AG04450 (cell line): Measurements from ENCODE around the gene MTMR1. TPM values are rescaled to one million over a fixed set of nuclear protein-coding genes. Genes with fewer than 3 reads are reported as not detected.

Source experiments
- CTCF ChIA-PET: fragments of 300-600, 350-600 bp; formaldehyde crosslinking; extraction: SDS; loops from one replicate; lab custom pipeline; 2022; ENCODE audit warnings: antibody characterized with exemption, inconsistent platforms; lab: Charles Lee
- POLR2A ChIA-PET: fragments of 350-600 bp; formaldehyde crosslinking; extraction: SDS; loops from one replicate; lab custom pipeline; 2021; ENCODE audit warnings: antibody characterized with exemption, inconsistent platforms; lab: Yijun Ruan, JAX
- DNase-seq: peaks from one replicate; pipeline ENCODE4 v3.0.0-alpha.2; 2011; ENCODE audit warnings: low read depth, low spot score
- H3K27ac ChIP-seq: one replicate; pipeline ENCODE4 v1.5.1; 2012; ENCODE audit warnings: low read depth, low read length, control low read depth
- H3K27me3 ChIP-seq: one replicate; pipeline ENCODE4 v1.6.0; 2012; ENCODE audit warnings: low read length; ENCODE audit not compliant: control insufficient read depth, insufficient read depth
- H3K4me3 ChIP-seq: 2 replicates; pipeline ENCODE4 v1.5.1; 2011; ENCODE audit warnings: mild to moderate bottlenecking, low read depth, low read length, control low read depth
- H3K9me3 ChIP-seq: 2 replicates; pipeline ENCODE4 v1.5.1; 2012; ENCODE audit warnings: low read length; ENCODE audit not compliant: control insufficient read depth, insufficient read depth
- CTCF ChIP-seq: IDR thresholded peaks from 2 replicates; pipeline ENCODE4 v1.5.1; 2011; ENCODE audit warnings: low read depth, low read length, control low read depth, inconsistent platforms
- polyA plus RNA-seq: library from polyadenylated mRNA; depleted of rRNA; stranded (reverse); fragments of >200 nt; gene quantifications from 2 replicates; pipeline ENCODE4 v1.2.3, GENCODE V29; 2011

Gene MTMR1
- polyA plus RNA-seq, 1 experiment = 43.6 TPM

DNA sequence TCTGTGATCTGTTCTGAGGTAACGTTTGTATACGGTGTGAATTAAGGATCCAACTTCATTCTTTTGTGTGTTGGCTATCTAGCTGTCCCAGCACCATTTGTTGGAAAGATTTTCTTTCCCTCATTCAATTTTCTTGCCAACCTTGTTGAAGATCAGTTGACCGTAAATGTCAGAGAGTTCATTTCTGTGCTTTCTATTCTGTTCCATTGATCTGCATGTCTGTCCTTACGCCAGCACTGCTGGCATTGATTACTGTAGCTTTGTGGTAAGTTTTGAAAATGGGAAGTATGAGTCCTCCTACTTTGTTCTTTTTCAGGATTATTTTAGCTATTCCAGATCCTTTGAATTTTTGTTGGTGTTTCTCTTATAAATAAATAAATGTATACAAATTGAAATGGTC lies 60.8 kb downstream of the MTMR1 start:
- no peak for DNase-seq
- Histone ChIP-seq H3K9me3 (no peaks in the 10 kb centered on the region), H3K27ac (no peak overlapping the region), H3K4me3 (no peak overlapping the region), H3K27me3 (no peaks in the 10 kb centered on the region)
- no peak for TF ChIP-seq CTCF
- CTCF ChIA-PET = interaction anchor here (1.3 kb wide), 1 partner anchor 18 kb away, joined by 4 read pairs; no protein-coding TSS in a partner anchor
- POLR2A ChIA-PET = no interaction called here

GRCh38 chrX:150757371-150757770 lies 64.2 kb downstream of the MTMR1 start:
- no peak for TF ChIP-seq CTCF
- Histone ChIP-seq H3K9me3 (no peaks in the 10 kb centered on the region), H3K27me3 (no peaks in the 10 kb centered on the region), H3K4me3 (no peak overlapping the region), H3K27ac (no peak overlapping the region)
- no peak for DNase-seq
- ChIA-PET POLR2A (no interaction called here), CTCF (no interaction called here)

GRCh38 chrX:150759568-150760416 lies 66.6 kb downstream of the MTMR1 start:
- no peak for DNase-seq
- no peak overlapping the region for H3K4me3 ChIP-seq
- POLR2A ChIA-PET = no interaction called here
- CTCF ChIA-PET = no interaction called here
- no peak for TF ChIP-seq CTCF
- H3K27ac ChIP-seq = no peak overlapping the region
- no peaks in the 10 kb centered on the region for H3K9me3 ChIP-seq
- no peaks in the 10 kb centered on the region for H3K27me3 ChIP-seq

GRCh38 chrX:150761176-150761818 lies 68.1 kb downstream of the MTMR1 start:
- H3K27me3 ChIP-seq = no peaks in the 10 kb centered on the region
- ChIA-PET CTCF (interaction anchor here (1.1 to 3.4 kb wide), 2 partner anchors 11 to 321 kb away, joined by 3 to 14 read pairs; no protein-coding TSS in a partner anchor), POLR2A (interaction anchor here (0.6 kb wide), 1 partner anchor 258 kb away, joined by 3 read pairs; no protein-coding TSS in a partner anchor)
- H3K4me3 ChIP-seq = no peak overlapping the region
- no peak overlapping the region for H3K27ac ChIP-seq
- no peak for TF ChIP-seq CTCF
- H3K9me3 ChIP-seq = no peaks in the 10 kb centered on the region
- DNase-seq = no peak

GRCh38 chrX:150761819-150762216 lies 68.6 kb downstream of the MTMR1 start:
- ChIA-PET CTCF (interaction anchor here (1.1 to 3.4 kb wide), 2 partner anchors 11 to 320 kb away, joined by 3 to 14 read pairs; no protein-coding TSS in a partner anchor), POLR2A (no interaction called here)
- no peaks in the 10 kb centered on the region for H3K27me3 ChIP-seq
- no peak overlapping the region for H3K27ac ChIP-seq
- H3K4me3 ChIP-seq = no peak overlapping the region
- TF ChIP-seq CTCF = no peak
- H3K9me3 ChIP-seq = no peaks in the 10 kb centered on the region
- no peak for DNase-seq
